Measurements from ENCODE around the gene MORN1. TPM values are rescaled to one million over a fixed set of nuclear protein-coding genes. Genes with fewer than 3 reads are reported as not detected.

The MORN1 gene
- total RNA-seq, 1 donor from 2014 or later, result 10.8 TPM

- Mint-ChIP-seq H3K36me3 (ENCODE audit: unreplicated experiment) (no peaks in the 10 kb centered on the region), H3K4me1 (ENCODE audit: low read depth, unreplicated experiment) (peaks cover 43% of the 10 kb centered on the region), H3K27ac (ENCODE audit: unreplicated experiment) (peak overlapping the region; percentile 55), H3K4me3 (ENCODE audit: unreplicated experiment) (peak overlapping the region; percentile 75), H3K9me3 (ENCODE audit: unreplicated experiment) (peaks cover 16% of the 10 kb centered on the region), H3K27me3 (ENCODE audit: unreplicated experiment) (peaks cover 7% of the 10 kb centered on the region)
- no peak for TF ChIP-seq CTCF (IDR thresholded peaks at IDR 0.05; ENCODE audit: partially characterized antibody, unreplicated experiment)
- DNase-seq, result no peak
Measured at GRCh38 chr1:2277741-2278488, 113.4 kb downstream of the MORN1 start.

GRCh38 chr1:2276803-2277580 lies 114.4 kb downstream of the MORN1 start:
- H3K27ac Mint-ChIP-seq (ENCODE audit: unreplicated experiment), result peak overlapping the region; percentile 54
- peak overlapping the region; percentile 75 for H3K4me3 Mint-ChIP-seq (ENCODE audit: unreplicated experiment)
- no peak for TF ChIP-seq CTCF (IDR thresholded peaks at IDR 0.05; ENCODE audit: partially characterized antibody, unreplicated experiment)
- peaks cover 17% of the 10 kb centered on the region for H3K9me3 Mint-ChIP-seq (ENCODE audit: unreplicated experiment)
- DNase-seq, result no peak
- H3K36me3 Mint-ChIP-seq (ENCODE audit: unreplicated experiment), result no peaks in the 10 kb centered on the region
- H3K4me1 Mint-ChIP-seq (ENCODE audit: low read depth, unreplicated experiment), result peaks cover 45% of the 10 kb centered on the region
- peaks cover 8% of the 10 kb centered on the region for H3K27me3 Mint-ChIP-seq (ENCODE audit: unreplicated experiment)

DNA sequence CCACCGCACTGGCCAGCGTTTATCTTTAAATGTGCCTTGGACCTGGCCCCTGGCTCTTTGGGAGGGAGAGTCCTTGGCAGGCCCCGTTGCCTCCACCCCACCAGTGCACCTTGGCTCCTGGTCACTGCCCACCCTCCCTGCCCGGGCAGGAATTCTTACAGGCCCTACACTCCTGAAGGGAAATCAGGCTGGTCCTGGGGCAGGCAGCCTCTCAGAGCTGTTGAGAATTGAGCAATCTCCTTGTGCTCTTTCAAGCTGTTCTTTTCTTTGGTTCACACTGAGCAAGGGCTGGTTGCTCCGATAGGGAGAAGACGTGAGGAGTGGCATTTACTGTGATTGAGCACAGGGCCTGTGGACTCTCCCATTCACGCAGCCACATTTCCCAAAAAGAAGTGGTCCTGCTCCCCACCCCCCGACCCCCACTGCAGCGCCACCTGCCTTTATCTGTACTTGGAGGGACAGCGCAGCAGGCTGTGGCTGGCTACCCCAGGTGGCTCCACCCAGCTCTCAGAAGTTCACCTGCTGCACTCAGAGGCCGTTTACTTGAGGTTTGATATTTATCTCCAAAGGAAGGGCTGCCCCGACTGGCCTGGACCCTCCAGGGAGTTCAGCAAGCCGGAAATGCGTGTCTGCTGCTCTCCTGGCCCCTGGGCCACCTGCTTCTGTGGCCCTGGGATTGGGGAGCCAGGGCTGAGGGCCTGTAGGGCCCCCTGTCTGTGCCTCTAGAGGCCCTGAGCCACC lies 115.4 kb downstream of the MORN1 start:
- H3K36me3 Mint-ChIP-seq (ENCODE audit: unreplicated experiment), result no peaks in the 10 kb centered on the region
- H3K9me3 Mint-ChIP-seq (ENCODE audit: unreplicated experiment), result peaks cover 18% of the 10 kb centered on the region
- peaks cover 9% of the 10 kb centered on the region for H3K27me3 Mint-ChIP-seq (ENCODE audit: unreplicated experiment)
- DNase-seq, result no peak
- H3K4me3 Mint-ChIP-seq (ENCODE audit: unreplicated experiment), result peak overlapping the region; percentile 15
- no peak for TF ChIP-seq CTCF (IDR thresholded peaks at IDR 0.05; ENCODE audit: partially characterized antibody, unreplicated experiment)
- peaks cover 47% of the 10 kb centered on the region for H3K4me1 Mint-ChIP-seq (ENCODE audit: low read depth, unreplicated experiment)
- H3K27ac Mint-ChIP-seq (ENCODE audit: unreplicated experiment), result peak overlapping the region; percentile 43

DNA sequence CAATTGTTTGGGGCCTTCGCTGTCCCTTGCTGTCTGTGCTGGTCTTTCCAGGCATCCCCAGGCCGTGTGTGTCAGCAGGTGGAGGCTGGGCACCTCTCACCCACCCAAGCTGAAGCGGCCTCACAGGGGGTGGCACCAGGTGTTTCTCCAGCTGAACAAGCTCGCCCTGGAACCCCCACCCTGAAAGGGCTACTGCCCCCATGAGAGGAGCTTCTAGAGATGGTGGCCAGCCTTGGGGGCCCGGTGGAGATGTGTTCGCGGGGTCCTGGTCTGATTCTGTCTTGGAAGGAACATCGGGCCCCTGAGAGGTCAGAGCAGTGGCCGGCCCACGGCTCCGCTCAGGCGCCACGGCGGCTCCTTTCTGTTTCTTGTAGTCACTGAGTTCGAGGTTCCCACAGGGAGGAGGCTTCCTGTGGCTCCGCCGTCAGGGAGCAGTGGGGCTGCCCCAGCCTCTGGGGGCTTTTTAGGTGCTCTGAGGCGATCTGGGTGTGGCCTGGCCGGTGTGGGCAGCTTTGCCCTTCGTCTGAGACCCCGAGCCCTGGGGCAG lies 116.4 kb downstream of the MORN1 start:
- peaks cover 9% of the 10 kb centered on the region for H3K27me3 Mint-ChIP-seq (ENCODE audit: unreplicated experiment)
- peak overlapping the region; percentile 62 for H3K27ac Mint-ChIP-seq (ENCODE audit: unreplicated experiment)
- peaks cover 51% of the 10 kb centered on the region for H3K4me1 Mint-ChIP-seq (ENCODE audit: low read depth, unreplicated experiment)
- DNase-seq, result no peak
- peaks cover 18% of the 10 kb centered on the region for H3K9me3 Mint-ChIP-seq (ENCODE audit: unreplicated experiment)
- no peaks in the 10 kb centered on the region for H3K36me3 Mint-ChIP-seq (ENCODE audit: unreplicated experiment)
- no peak for TF ChIP-seq CTCF (IDR thresholded peaks at IDR 0.05; ENCODE audit: partially characterized antibody, unreplicated experiment)
- peak overlapping the region; percentile 42 for H3K4me3 Mint-ChIP-seq (ENCODE audit: unreplicated experiment)
